GM23338 (cell line): Measurements from ENCODE around the gene FNIP2. TPM values are rescaled to one million over a fixed set of nuclear protein-coding genes. Genes with fewer than 3 reads are reported as not detected.

Experiments used
- CREB1 ChIP-seq: fragments of 250-450 bp; sonication (Bioruptor Pico); IDR thresholded peaks from 2 replicates; pipeline ENCODE4 v1.5.0; 2020; ENCODE audit warnings: low read depth, mild to moderate bottlenecking, moderate library complexity
- EZH2 ChIP-seq: fragments of 200-600 bp; sonication (generic); IDR thresholded peaks from one replicate; pipeline ENCODE4 v1.8.0; 2017; ENCODE audit warnings: antibody characterized with exemption, mild to moderate bottlenecking, low read depth; ENCODE audit not compliant: unreplicated experiment
- EZH2phosphoT487 ChIP-seq: fragments of 200-600 bp; sonication (generic); IDR thresholded peaks from one replicate; pipeline ENCODE4 v1.8.1; 2018; ENCODE audit warnings: antibody characterized with exemption; ENCODE audit not compliant: unreplicated experiment
- JUNB ChIP-seq: IDR thresholded peaks from one replicate; pipeline ENCODE4 v1.6.1; 2016; ENCODE audit warnings: antibody characterized with exemption; ENCODE audit not compliant: unreplicated experiment
- POLR2AphosphoS5 ChIP-seq: IDR thresholded peaks from 2 replicates; pipeline ENCODE4 v1.6.1; 2016; ENCODE audit warnings: antibody characterized with exemption, low read depth
- STAT1 ChIP-seq: IDR thresholded peaks from one replicate; pipeline ENCODE4 v1.6.1; 2016; ENCODE audit warnings: antibody characterized with exemption; ENCODE audit not compliant: unreplicated experiment
- ZNF114 ChIP-seq: fragments of 250-450 bp; sonication (Bioruptor Pico); IDR thresholded peaks from 2 replicates; pipeline ENCODE4 v1.5.0; 2020; ENCODE audit warnings: mild to moderate bottlenecking, moderate library complexity
- polyA plus RNA-seq: library from polyadenylated mRNA; unstranded; fragments of >200 nt; fragmentation: Nextera tagmentation; extraction: Ambion mirVana; gene quantifications from 2 replicates; pipeline ENCODE4 v1.2.1, GENCODE V29; 2016
- total RNA-seq: library from RNA; depleted of rRNA; stranded (reverse); fragments of >200 nt; shearing (Covaris generic); gene quantifications from 2 replicates; pipeline ENCODE4 v1.2.3, GENCODE V29; 2014
- TF ChIP-seq, protein P1 (sequence below): fragments of 250-450 bp; sonication (Bioruptor Pico); IDR thresholded peaks from 2 replicates; pipeline ENCODE4 v1.5.0; 2020; ENCODE audit warnings: mild to moderate bottlenecking, moderate library complexity
- TF ChIP-seq, protein P2 (sequence below): IDR thresholded peaks from 2 replicates; pipeline ENCODE4 v1.6.1; 2016; ENCODE audit warnings: antibody characterized with exemption
- TF ChIP-seq, protein P3 (sequence below), 2 experiments: fragments of 200-600 bp in 1 of 2; sonication (generic) in 1 of 2; conservative IDR thresholded peaks; 2 replicates each; pipeline versions ENCODE4 v1.5.1 to v1.6.1; 2016 to 2017; ENCODE audit warnings: antibody characterized with exemption in 2 of 2, low read depth in 2 of 2, mild to moderate bottlenecking in 2 of 2, moderate library complexity in 1 of 2
- TF ChIP-seq, protein P4 (sequence below): IDR thresholded peaks from one replicate; pipeline ENCODE4 v1.6.1; 2018; ENCODE audit warnings: antibody characterized with exemption; ENCODE audit not compliant: unreplicated experiment

Gene FNIP2
- total and polyA plus RNA-seq, 2 experiments from 2014 or later, result 2.7 to 17.2 TPM

DNA sequence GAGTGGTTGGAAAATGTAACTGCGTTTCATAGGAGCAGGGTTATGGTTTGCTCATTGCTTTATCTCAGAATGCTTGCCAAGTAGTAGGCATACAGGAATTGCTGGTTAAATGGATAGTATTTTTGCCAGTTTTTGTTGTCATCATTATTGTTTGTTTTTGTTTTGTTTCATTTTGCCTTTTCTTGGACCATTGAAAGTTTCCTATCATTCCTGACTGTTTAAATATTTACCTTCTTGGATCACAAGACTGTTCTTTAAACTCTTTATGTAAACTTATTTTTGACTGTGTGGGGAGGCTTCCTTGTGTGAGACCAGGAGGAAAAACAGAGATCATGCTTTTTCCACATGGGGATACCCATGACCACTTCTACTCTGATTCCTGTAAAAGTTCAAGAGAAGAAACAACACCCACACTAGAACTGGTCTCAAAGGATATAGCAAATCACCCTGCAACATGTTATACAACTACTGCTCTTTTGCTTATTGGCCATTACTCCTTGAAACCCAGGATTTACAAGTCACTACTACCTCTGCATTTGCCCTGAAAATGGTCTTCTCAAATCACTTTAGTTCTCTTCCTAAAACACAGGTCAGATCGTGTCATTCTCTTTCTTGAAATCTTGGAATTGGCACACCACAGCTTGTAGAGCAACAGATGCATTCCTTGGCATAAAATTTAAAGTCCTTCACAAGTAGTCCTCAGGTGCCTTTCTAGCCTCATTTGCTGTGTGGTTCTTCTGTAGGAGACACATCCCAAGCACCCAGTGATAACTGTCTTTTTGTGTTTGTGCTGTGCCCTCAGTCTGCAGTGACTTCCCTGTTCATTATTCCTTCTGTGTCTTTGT lies 51.3 kb downstream of the FNIP2 start (continued):
- TF ChIP-seq, protein P1, sequence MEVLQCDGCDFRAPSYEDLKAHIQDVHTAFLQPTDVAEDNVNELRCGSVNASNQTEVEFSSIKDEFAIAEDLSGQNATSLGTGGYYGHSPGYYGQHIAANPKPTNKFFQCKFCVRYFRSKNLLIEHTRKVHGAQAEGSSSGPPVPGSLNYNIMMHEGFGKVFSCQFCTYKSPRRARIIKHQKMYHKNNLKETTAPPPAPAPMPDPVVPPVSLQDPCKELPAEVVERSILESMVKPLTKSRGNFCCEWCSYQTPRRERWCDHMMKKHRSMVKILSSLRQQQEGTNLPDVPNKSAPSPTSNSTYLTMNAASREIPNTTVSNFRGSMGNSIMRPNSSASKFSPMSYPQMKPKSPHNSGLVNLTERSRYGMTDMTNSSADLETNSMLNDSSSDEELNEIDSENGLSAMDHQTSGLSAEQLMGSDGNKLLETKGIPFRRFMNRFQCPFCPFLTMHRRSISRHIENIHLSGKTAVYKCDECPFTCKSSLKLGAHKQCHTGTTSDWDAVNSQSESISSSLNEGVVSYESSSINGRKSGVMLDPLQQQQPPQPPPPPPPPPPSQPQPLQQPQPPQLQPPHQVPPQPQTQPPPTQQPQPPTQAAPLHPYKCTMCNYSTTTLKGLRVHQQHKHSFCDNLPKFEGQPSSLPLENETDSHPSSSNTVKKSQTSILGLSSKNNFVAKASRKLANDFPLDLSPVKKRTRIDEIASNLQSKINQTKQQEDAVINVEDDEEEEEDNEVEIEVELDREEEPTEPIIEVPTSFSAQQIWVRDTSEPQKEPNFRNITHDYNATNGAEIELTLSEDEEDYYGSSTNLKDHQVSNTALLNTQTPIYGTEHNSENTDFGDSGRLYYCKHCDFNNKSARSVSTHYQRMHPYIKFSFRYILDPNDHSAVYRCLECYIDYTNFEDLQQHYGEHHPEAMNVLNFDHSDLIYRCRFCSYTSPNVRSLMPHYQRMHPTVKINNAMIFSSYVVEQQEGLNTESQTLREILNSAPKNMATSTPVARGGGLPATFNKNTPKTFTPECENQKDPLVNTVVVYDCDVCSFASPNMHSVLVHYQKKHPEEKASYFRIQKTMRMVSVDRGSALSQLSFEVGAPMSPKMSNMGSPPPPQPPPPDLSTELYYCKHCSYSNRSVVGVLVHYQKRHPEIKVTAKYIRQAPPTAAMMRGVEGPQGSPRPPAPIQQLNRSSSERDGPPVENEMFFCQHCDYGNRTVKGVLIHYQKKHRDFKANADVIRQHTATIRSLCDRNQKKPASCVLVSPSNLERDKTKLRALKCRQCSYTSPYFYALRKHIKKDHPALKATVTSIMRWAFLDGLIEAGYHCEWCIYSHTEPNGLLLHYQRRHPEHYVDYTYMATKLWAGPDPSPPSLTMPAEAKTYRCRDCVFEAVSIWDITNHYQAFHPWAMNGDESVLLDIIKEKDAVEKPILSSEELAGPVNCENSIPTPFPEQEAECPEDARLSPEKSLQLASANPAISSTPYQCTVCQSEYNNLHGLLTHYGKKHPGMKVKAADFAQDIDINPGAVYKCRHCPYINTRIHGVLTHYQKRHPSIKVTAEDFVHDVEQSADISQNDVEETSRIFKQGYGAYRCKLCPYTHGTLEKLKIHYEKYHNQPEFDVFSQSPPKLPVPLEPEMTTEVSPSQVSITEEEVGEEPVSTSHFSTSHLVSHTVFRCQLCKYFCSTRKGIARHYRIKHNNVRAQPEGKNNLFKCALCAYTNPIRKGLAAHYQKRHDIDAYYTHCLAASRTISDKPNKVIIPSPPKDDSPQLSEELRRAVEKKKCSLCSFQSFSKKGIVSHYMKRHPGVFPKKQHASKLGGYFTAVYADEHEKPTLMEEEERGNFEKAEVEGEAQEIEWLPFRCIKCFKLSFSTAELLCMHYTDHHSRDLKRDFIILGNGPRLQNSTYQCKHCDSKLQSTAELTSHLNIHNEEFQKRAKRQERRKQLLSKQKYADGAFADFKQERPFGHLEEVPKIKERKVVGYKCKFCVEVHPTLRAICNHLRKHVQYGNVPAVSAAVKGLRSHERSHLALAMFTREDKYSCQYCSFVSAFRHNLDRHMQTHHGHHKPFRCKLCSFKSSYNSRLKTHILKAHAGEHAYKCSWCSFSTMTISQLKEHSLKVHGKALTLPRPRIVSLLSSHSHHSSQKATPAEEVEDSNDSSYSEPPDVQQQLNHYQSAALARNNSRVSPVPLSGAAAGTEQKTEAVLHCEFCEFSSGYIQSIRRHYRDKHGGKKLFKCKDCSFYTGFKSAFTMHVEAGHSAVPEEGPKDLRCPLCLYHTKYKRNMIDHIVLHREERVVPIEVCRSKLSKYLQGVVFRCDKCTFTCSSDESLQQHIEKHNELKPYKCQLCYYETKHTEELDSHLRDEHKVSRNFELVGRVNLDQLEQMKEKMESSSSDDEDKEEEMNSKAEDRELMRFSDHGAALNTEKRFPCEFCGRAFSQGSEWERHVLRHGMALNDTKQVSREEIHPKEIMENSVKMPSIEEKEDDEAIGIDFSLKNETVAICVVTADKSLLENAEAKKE, result no peak
- TF ChIP-seq, protein P2, sequence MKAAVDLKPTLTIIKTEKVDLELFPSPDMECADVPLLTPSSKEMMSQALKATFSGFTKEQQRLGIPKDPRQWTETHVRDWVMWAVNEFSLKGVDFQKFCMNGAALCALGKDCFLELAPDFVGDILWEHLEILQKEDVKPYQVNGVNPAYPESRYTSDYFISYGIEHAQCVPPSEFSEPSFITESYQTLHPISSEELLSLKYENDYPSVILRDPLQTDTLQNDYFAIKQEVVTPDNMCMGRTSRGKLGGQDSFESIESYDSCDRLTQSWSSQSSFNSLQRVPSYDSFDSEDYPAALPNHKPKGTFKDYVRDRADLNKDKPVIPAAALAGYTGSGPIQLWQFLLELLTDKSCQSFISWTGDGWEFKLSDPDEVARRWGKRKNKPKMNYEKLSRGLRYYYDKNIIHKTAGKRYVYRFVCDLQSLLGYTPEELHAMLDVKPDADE, result no peak
- no peak for TF ChIP-seq ZNF114 (CRISPR knock-in tag)
- no peak for TF ChIP-seq EZH2phosphoT487
- TF ChIP-seq JUNB, result no peak
- TF ChIP-seq STAT1, result no peak
- no peak for TF ChIP-seq POLR2AphosphoS5
- TF ChIP-seq, protein P3, sequence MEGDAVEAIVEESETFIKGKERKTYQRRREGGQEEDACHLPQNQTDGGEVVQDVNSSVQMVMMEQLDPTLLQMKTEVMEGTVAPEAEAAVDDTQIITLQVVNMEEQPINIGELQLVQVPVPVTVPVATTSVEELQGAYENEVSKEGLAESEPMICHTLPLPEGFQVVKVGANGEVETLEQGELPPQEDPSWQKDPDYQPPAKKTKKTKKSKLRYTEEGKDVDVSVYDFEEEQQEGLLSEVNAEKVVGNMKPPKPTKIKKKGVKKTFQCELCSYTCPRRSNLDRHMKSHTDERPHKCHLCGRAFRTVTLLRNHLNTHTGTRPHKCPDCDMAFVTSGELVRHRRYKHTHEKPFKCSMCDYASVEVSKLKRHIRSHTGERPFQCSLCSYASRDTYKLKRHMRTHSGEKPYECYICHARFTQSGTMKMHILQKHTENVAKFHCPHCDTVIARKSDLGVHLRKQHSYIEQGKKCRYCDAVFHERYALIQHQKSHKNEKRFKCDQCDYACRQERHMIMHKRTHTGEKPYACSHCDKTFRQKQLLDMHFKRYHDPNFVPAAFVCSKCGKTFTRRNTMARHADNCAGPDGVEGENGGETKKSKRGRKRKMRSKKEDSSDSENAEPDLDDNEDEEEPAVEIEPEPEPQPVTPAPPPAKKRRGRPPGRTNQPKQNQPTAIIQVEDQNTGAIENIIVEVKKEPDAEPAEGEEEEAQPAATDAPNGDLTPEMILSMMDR (conservative IDR thresholded peaks at IDR 0.05; ENCODE audit: low read depth in 2 of 2), result no peak
- no peak for TF ChIP-seq CREB1 (CRISPR knock-in tag)
- no peak for TF ChIP-seq EZH2
- TF ChIP-seq, protein P4, sequence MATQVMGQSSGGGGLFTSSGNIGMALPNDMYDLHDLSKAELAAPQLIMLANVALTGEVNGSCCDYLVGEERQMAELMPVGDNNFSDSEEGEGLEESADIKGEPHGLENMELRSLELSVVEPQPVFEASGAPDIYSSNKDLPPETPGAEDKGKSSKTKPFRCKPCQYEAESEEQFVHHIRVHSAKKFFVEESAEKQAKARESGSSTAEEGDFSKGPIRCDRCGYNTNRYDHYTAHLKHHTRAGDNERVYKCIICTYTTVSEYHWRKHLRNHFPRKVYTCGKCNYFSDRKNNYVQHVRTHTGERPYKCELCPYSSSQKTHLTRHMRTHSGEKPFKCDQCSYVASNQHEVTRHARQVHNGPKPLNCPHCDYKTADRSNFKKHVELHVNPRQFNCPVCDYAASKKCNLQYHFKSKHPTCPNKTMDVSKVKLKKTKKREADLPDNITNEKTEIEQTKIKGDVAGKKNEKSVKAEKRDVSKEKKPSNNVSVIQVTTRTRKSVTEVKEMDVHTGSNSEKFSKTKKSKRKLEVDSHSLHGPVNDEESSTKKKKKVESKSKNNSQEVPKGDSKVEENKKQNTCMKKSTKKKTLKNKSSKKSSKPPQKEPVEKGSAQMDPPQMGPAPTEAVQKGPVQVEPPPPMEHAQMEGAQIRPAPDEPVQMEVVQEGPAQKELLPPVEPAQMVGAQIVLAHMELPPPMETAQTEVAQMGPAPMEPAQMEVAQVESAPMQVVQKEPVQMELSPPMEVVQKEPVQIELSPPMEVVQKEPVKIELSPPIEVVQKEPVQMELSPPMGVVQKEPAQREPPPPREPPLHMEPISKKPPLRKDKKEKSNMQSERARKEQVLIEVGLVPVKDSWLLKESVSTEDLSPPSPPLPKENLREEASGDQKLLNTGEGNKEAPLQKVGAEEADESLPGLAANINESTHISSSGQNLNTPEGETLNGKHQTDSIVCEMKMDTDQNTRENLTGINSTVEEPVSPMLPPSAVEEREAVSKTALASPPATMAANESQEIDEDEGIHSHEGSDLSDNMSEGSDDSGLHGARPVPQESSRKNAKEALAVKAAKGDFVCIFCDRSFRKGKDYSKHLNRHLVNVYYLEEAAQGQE, result no peak
